Neural cell (in vitro differentiated cells): ENCODE measurements around the gene PC. TPM values are rescaled to one million over a fixed set of nuclear protein-coding genes. Genes with fewer than 3 reads are reported as not detected.

Experiments used
- H2AFZ ChIP-seq: fragments of 200-600, 300-800 bp; sonication (generic), shearing (Covaris generic); 2 replicates; pipeline ENCODE4 v1.6.0; 2014; ENCODE audit warnings: low read depth, mild to moderate bottlenecking, antibody characterized with exemption, low read length, moderate library complexity
- H3F3A ChIP-seq: fragments of 200-600 bp; shearing (Covaris generic); 2 replicates; pipeline ENCODE4 v1.6.1; 2016; ENCODE audit warnings: mild to moderate bottlenecking, moderate library complexity, mixed read lengths, antibody characterized with exemption, low read length; ENCODE audit not compliant: insufficient read depth, poor library complexity, severe bottlenecking
- H3K27ac ChIP-seq: fragments of 200-600, 300-800 bp; sonication (generic), shearing (Covaris generic); 2 replicates; pipeline ENCODE4 v1.5.1; 2014; ENCODE audit warnings: mild to moderate bottlenecking, low read length, moderate library complexity
- H3K27me3 ChIP-seq: fragments of 300-800, 200-600 bp; sonication (generic), shearing (Covaris generic); 2 replicates; pipeline ENCODE4 v1.6.0; 2014; ENCODE audit warnings: mild to moderate bottlenecking, low read depth, low read length, moderate library complexity; ENCODE audit not compliant: insufficient read depth
- H3K36me3 ChIP-seq: fragments of 300-800, 200-600 bp; sonication (generic), shearing (Covaris generic); 2 replicates; pipeline ENCODE4 v1.5.1; 2014; ENCODE audit warnings: mild to moderate bottlenecking, antibody characterized with exemption, low read length, moderate library complexity; ENCODE audit not compliant: insufficient read depth
- H3K4me2 ChIP-seq: fragments of 300-800, 200-600 bp; sonication (generic), shearing (Covaris generic); 2 replicates; pipeline ENCODE4 v1.6.0; 2014; ENCODE audit warnings: mild to moderate bottlenecking, low read length
- H3K4me3 ChIP-seq: fragments of 300-800, 200-600 bp; sonication (generic), shearing (Covaris generic); 2 replicates; pipeline ENCODE4 v1.5.1; 2014; ENCODE audit warnings: mild to moderate bottlenecking, low read length, moderate library complexity
- H3K79me2 ChIP-seq: fragments of 200-600 bp; shearing (Covaris generic); replicated peaks from 2 replicates; pipeline ENCODE4 v1.6.0; 2014; ENCODE audit warnings: mild to moderate bottlenecking, low read length, moderate library complexity; ENCODE audit not compliant: insufficient read depth
- H3K9ac ChIP-seq: fragments of 300-800, 200-600 bp; sonication (generic), shearing (Covaris generic); 2 replicates; pipeline ENCODE4 v1.6.1; 2016; ENCODE audit warnings: mild to moderate bottlenecking, low read length, mixed read lengths
- H3K9me2 ChIP-seq: fragments of 200-600 bp; shearing (Covaris generic); 2 replicates; pipeline ENCODE4 v1.6.1; 2016; ENCODE audit warnings: mild to moderate bottlenecking, low read length, mixed read lengths; ENCODE audit not compliant: insufficient read depth
- H3K9me3 ChIP-seq: fragments of 200-600, 300-800 bp; sonication (generic), shearing (Covaris generic); 2 replicates; pipeline ENCODE4 v1.6.1; 2016; ENCODE audit warnings: mild to moderate bottlenecking, mixed run types, low read length, moderate library complexity, mixed read lengths
- H4K20me1 ChIP-seq: fragments of 200-600 bp; shearing (Covaris generic); 2 replicates; pipeline ENCODE4 v1.6.1; 2016; ENCODE audit warnings: mild to moderate bottlenecking, mixed run types; ENCODE audit not compliant: insufficient read depth
- CTCF ChIP-seq: fragments of 450-650 bp; IDR thresholded peaks from 2 replicates; pipeline ENCODE4 v1.5.1; 2014; ENCODE audit warnings: antibody characterized with exemption, mild to moderate bottlenecking, moderate library complexity; ENCODE audit not compliant: poor library complexity, severe bottlenecking
- EP300 ChIP-seq: fragments of 450-650 bp; conservative IDR thresholded peaks from 2 replicates; pipeline ENCODE4 v1.6.1; 2014; ENCODE audit warnings: antibody characterized with exemption, mild to moderate bottlenecking, moderate library complexity; ENCODE audit not compliant: poor library complexity, severe bottlenecking
- EZH2 ChIP-seq: fragments of 200-600, 300-800 bp; shearing (Covaris generic), sonication (generic); IDR thresholded peaks from 2 replicates; pipeline ENCODE4 v1.6.1; 2014; ENCODE audit warnings: antibody characterized with exemption, low read length, borderline replicate concordance, mild to moderate bottlenecking; ENCODE audit not compliant: insufficient read depth, poor library complexity, severe bottlenecking
- MXI1 ChIP-seq: fragments of 450-650 bp; conservative IDR thresholded peaks from 2 replicates; pipeline ENCODE4 v1.6.1; 2014; ENCODE audit warnings: antibody characterized with exemption, mild to moderate bottlenecking; ENCODE audit not compliant: poor library complexity, severe bottlenecking
- POLR2AphosphoS5 ChIP-seq: IDR thresholded peaks from 2 replicates; pipeline ENCODE4 v1.6.1; 2012
- RAD21 ChIP-seq: fragments of 450-650 bp; conservative IDR thresholded peaks from 2 replicates; pipeline ENCODE4 v1.6.1; 2014; ENCODE audit warnings: antibody characterized with exemption, mild to moderate bottlenecking, moderate library complexity
- REST ChIP-seq: IDR thresholded peaks from 2 replicates; pipeline ENCODE4 v1.6.1; 2012; ENCODE audit warnings: borderline replicate concordance
- SMC3 ChIP-seq: fragments of 450-650 bp; conservative IDR thresholded peaks from 2 replicates; pipeline ENCODE4 v1.6.1; 2014; ENCODE audit warnings: antibody characterized with exemption, mild to moderate bottlenecking, moderate library complexity; ENCODE audit not compliant: poor library complexity
- TAF1 ChIP-seq: IDR thresholded peaks from 2 replicates; pipeline ENCODE4 v1.6.1; 2012; ENCODE audit warnings: low read depth
- polyA plus RNA-seq: library from polyadenylated mRNA; depleted of rRNA; stranded (reverse); fragments of >200 nt; gene quantifications from 2 replicates; pipeline ENCODE4 v1.2.3, GENCODE V29; 2014

Gene PC
- polyA plus RNA-seq, 1 donor from 2014 or later = 8.9 TPM

- no peak for TF ChIP-seq CTCF
- no peak for TF ChIP-seq MXI1
- no peak for TF ChIP-seq EZH2
- TF ChIP-seq RAD21 = no peak
- no peak for TF ChIP-seq REST
- no peak for TF ChIP-seq SMC3
- no peak for TF ChIP-seq EP300
- no peak for TF ChIP-seq POLR2AphosphoS5
- no peak for TF ChIP-seq TAF1
- no peaks in the 10 kb centered on the region for H3K9me3 ChIP-seq
These were observed 19.5 kb downstream of the PC start for GRCh38 chr11:66938582-66939135.

GRCh38 chr11:66937193-66937733 lies 20.9 kb downstream of the PC start:
- H3K27ac ChIP-seq = no peak overlapping the region
- H3K79me2 ChIP-seq = no peaks in the 10 kb centered on the region
- H3K9ac ChIP-seq = no peak overlapping the region
- H3K9me2 ChIP-seq = no peaks in the 10 kb centered on the region
- H3K4me2 ChIP-seq = no peak overlapping the region
- TF ChIP-seq POLR2AphosphoS5 = no peak
- TF ChIP-seq REST = no peak
- no peak for TF ChIP-seq EP300
- TF ChIP-seq RAD21 = no peak
- TF ChIP-seq CTCF = no peak
- TF ChIP-seq SMC3 = no peak
- no peak for TF ChIP-seq MXI1
- TF ChIP-seq EZH2 = no peak
- TF ChIP-seq TAF1 = no peak
- no peak overlapping the region for H3K4me3 ChIP-seq
- no peaks in the 10 kb centered on the region for H3F3A ChIP-seq
- H3K9me3 ChIP-seq = no peaks in the 10 kb centered on the region
- no peaks in the 10 kb centered on the region for H4K20me1 ChIP-seq
- H2AFZ ChIP-seq = no peak overlapping the region
- H3K36me3 ChIP-seq = no peaks in the 10 kb centered on the region
- no peaks in the 10 kb centered on the region for H3K27me3 ChIP-seq

More at GRCh38 chr11:66938582-66939135, 19.5 kb downstream of the PC start:
- H3K4me3 ChIP-seq = no peak overlapping the region
- H4K20me1 ChIP-seq = no peaks in the 10 kb centered on the region
- H3K27me3 ChIP-seq = no peaks in the 10 kb centered on the region
- H3K36me3 ChIP-seq = no peaks in the 10 kb centered on the region
- no peaks in the 10 kb centered on the region for H3K9me2 ChIP-seq
- H3K27ac ChIP-seq = peak overlapping the region; percentile 28
- no peak overlapping the region for H2AFZ ChIP-seq
- H3K4me2 ChIP-seq = peak overlapping the region; percentile 14
- no peaks in the 10 kb centered on the region for H3K79me2 ChIP-seq
- no peaks in the 10 kb centered on the region for H3F3A ChIP-seq
- H3K9ac ChIP-seq = no peak overlapping the region
